Keratinocyte (primary cell): Measurements from ENCODE around the gene OR1N2. TPM values are rescaled to one million over a fixed set of nuclear protein-coding genes. Genes with fewer than 3 reads are reported as not detected.
"Not testable (repeated sequence)": the region's sequence is repeated elsewhere in the genome, so short reads cannot be mapped to it uniquely, and the experiment has no call there.

Experiments
- DNase-seq: peaks from one replicate; pipeline ENCODE4 v3.0.0-alpha.2; 2011; ENCODE audit warnings: low read depth, missing footprints, low spot score
- FAIRE-seq: peaks from 2 replicates; lab custom pipeline; 2011; peaks lifted over from hg19 to GRCh38; lab: Jason Lieb, UNC
- H2AFZ ChIP-seq: 2 replicates; pipeline ENCODE4 v1.6.0; 2012; ENCODE audit warnings: low read length, control low read depth, inconsistent platforms; ENCODE audit not compliant: control insufficient read depth
- H3K27ac ChIP-seq: 2 replicates; pipeline ENCODE4 v1.5.1; 2011; ENCODE audit warnings: low read length; ENCODE audit not compliant: control insufficient read depth, insufficient read depth
- H3K27me3 ChIP-seq: 3 replicates; pipeline ENCODE4 v1.6.0; 2011; ENCODE audit warnings: low read length; ENCODE audit not compliant: control insufficient read depth, insufficient read depth; ENCODE audit errors: extremely low read depth
- H3K36me3 ChIP-seq, 2 experiments: 2 replicates in 1 of 2; 3 replicates in 1 of 2; pipeline ENCODE4 v1.5.1; 2011; ENCODE audit warnings: low read length in 2 of 2, mild to moderate bottlenecking in 1 of 2; ENCODE audit not compliant: control insufficient read depth in 2 of 2, insufficient read depth in 2 of 2; ENCODE audit errors: extremely low read depth in 1 of 2
- H3K4me1 ChIP-seq: 3 replicates; pipeline ENCODE4 v1.5.1; 2011; ENCODE audit warnings: low read length; ENCODE audit not compliant: control insufficient read depth, insufficient read depth; ENCODE audit errors: extremely low read depth
- H3K4me2 ChIP-seq: 3 replicates; pipeline ENCODE4 v1.6.0; 2011; ENCODE audit warnings: low read depth, low read length; ENCODE audit not compliant: control insufficient read depth, insufficient read depth; ENCODE audit errors: extremely low read depth
- H3K4me3 ChIP-seq, 3 experiments: fragments of 200-600 bp in 1 of 3; sonication (generic) in 1 of 3; 2 replicates in 2 of 3; 3 replicates in 1 of 3; pipeline ENCODE4 v1.5.1; 2011 to 2016; ENCODE audit warnings: low read length in 3 of 3, mild to moderate bottlenecking in 3 of 3, control low read depth in 2 of 3, inconsistent platforms in 1 of 3, low read depth in 1 of 3, mixed read lengths in 1 of 3, mixed run types in 1 of 3, moderate library complexity in 1 of 3; ENCODE audit not compliant: control insufficient read depth in 2 of 3, insufficient read depth in 2 of 3; ENCODE audit errors: extremely low read depth in 1 of 3
- H3K79me2 ChIP-seq: 2 replicates; pipeline ENCODE4 v1.6.0; 2012; ENCODE audit warnings: low read length; ENCODE audit not compliant: control insufficient read depth, insufficient read depth
- H3K9ac ChIP-seq: 3 replicates; pipeline ENCODE4 v1.6.0; 2011; ENCODE audit warnings: low read length; ENCODE audit not compliant: control insufficient read depth, insufficient read depth; ENCODE audit errors: extremely low read depth
- H3K9me1 ChIP-seq: 3 replicates; pipeline ENCODE4 v1.6.0; 2011; ENCODE audit warnings: low read length; ENCODE audit not compliant: control insufficient read depth, insufficient read depth; ENCODE audit errors: extremely low read depth
- H3K9me3 ChIP-seq: 2 replicates; pipeline ENCODE4 v1.5.1; 2012; ENCODE audit warnings: low read depth, low read length; ENCODE audit not compliant: control insufficient read depth
- H4K20me1 ChIP-seq: 3 replicates; pipeline ENCODE4 v1.6.0; 2011; ENCODE audit warnings: low read length; ENCODE audit not compliant: control insufficient read depth, insufficient read depth; ENCODE audit errors: extremely low read depth
- EZH2 ChIP-seq: IDR thresholded peaks from one replicate; pipeline ENCODE4 v1.6.1; 2012; ENCODE audit warnings: inconsistent platforms, mild to moderate bottlenecking, low read length, moderate library complexity
- dilution Hi-C: fragments of 300-500 bp; cut with MboI; formaldehyde crosslinking; loops from one replicate; pipeline ENCODE4 v1.7.0; 2020; ENCODE audit warnings: low sequenced_read_pairs; ENCODE audit not compliant: extremely low pct_ligation_motif_present
- polyA plus RNA-seq, 5 experiments: library from polyadenylated mRNA; depleted of rRNA in 3 of 5; stranded (reverse) in 3 of 5; stranded (forward) in 1 of 5; unstranded in 1 of 5; fragments of >200 nt; gene quantifications; 1 replicate in 1 of 5; 2 replicates in 3 of 5; 3 replicates in 1 of 5; pipeline versions ENCODE4 v1.2.1 to v1.2.3, GENCODE V29; 2011 to 2012; ENCODE audit warnings: missing spikeins in 2 of 5, low read depth in 1 of 5, low replicate concordance in 1 of 5
- TF ChIP-seq, protein P1 (sequence below), 3 experiments: IDR thresholded peaks in 1 of 3; conservative IDR thresholded peaks in 1 of 3; optimal IDR thresholded peaks in 1 of 3; 2 replicates in 2 of 3; 3 replicates in 1 of 3; pipeline versions ENCODE3 to v1.5.1; 2011; ENCODE audit warnings: low read length in 3 of 3, mild to moderate bottlenecking in 3 of 3, moderate library complexity in 2 of 3, control low read depth in 1 of 3, inconsistent platforms in 1 of 3; ENCODE audit not compliant: insufficient read depth in 2 of 3; ENCODE audit errors: extremely low read depth in 1 of 3

OR1N2 gene
- polyA plus RNA-seq, 1 donor (not counting 4 experiments of a cell fraction or from before 2014, with no cell fraction given) = not detected

DNA sequence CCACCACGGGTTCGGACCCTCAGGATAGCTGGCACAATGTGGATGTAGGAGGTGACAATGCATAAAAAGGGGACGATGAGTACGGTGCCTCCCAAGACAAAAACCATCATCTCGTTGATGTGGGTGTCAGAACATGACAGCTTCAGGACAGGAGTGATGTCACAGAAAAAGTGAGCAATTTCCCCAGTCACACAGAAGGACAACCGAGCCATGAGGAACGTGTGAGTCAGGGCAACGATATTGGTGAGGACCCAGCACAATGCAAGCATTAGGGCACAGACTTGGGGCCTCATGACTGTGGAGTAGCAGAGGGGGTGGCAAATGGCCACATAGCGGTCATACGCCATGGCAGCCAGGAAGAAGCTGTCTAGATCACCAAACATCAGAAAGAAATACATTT, 26.3 kb upstream of the OR1N2 start:
- H3K9me3 ChIP-seq = no peaks in the 10 kb centered on the region
- H2AFZ ChIP-seq = no peak overlapping the region
- no peak for TF ChIP-seq EZH2
- TF ChIP-seq, protein P1, sequence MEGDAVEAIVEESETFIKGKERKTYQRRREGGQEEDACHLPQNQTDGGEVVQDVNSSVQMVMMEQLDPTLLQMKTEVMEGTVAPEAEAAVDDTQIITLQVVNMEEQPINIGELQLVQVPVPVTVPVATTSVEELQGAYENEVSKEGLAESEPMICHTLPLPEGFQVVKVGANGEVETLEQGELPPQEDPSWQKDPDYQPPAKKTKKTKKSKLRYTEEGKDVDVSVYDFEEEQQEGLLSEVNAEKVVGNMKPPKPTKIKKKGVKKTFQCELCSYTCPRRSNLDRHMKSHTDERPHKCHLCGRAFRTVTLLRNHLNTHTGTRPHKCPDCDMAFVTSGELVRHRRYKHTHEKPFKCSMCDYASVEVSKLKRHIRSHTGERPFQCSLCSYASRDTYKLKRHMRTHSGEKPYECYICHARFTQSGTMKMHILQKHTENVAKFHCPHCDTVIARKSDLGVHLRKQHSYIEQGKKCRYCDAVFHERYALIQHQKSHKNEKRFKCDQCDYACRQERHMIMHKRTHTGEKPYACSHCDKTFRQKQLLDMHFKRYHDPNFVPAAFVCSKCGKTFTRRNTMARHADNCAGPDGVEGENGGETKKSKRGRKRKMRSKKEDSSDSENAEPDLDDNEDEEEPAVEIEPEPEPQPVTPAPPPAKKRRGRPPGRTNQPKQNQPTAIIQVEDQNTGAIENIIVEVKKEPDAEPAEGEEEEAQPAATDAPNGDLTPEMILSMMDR (optimal IDR thresholded peaks at IDR 0.05 in 1 of 3, IDR thresholded peaks at IDR 0.05 in 1 of 3, conservative IDR thresholded peaks at IDR 0.05 in 1 of 3; ENCODE audit: extremely low read depth in 1 of 3, insufficient read depth in 2 of 3, low read length in 3 of 3) = no peak
- DNase-seq (no peak), FAIRE-seq (no peak)
- no peaks in the 10 kb centered on the region for H3K27me3 ChIP-seq
- dilution Hi-C loops = no loop called here
- H3K4me2 ChIP-seq = no peak overlapping the region
- H3K4me1 ChIP-seq = no peaks in the 10 kb centered on the region
- no peak overlapping the region for H3K9ac ChIP-seq
- peaks cover 3% of the 10 kb centered on the region for H4K20me1 ChIP-seq
- no peaks in the 10 kb centered on the region for H3K36me3 ChIP-seq
- no peak overlapping the region for H3K27ac ChIP-seq
- H3K9me1 ChIP-seq = no peaks in the 10 kb centered on the region
- no peak overlapping the region for H3K4me3 ChIP-seq
- H3K79me2 ChIP-seq = no peaks in the 10 kb centered on the region

DNA sequence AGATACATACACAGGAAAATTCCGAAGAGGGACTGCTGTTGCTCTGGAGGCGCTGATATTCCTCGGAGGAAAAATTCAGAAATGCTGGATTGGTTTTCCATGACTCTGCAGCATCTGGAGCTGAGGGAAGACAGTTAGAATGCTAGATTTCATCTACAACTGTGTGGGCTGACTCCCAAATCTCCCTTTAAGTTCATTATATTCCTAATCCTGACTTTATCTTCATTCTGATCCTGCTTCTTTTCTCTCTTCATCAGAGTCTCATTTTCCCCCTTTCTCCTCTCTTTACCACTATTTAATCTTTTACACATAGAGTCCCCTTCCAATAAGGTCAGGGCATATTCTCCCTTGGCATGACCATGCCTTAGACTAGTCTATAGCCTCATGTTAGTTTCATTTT, 25.7 kb upstream of the OR1N2 start, which contains the start of gene OR1N1:
TSS of gene OR1N1 (minus strand) at position 101 of the 400 bp plus-strand sequence. CDS start at position 101, 0 bp downstream.
- FAIRE-seq = no peak
- Histone ChIP-seq H3K9me1 (no peaks in the 10 kb centered on the region), H3K4me1 (no peaks in the 10 kb centered on the region), H3K4me3 (no peak within 1 kb of the TSS), H3K79me2 (no peaks in the 10 kb centered on the region), H2AFZ (no peak within 1 kb of the TSS), H4K20me1 (peaks cover 3% of the 10 kb centered on the region), H3K36me3 (no peaks in the 10 kb centered on the region), H3K4me2 (no peak within 1 kb of the TSS), H3K27ac (no peak within 1 kb of the TSS), H3K27me3 (no peaks in the 10 kb centered on the region), H3K9ac (no peak within 1 kb of the TSS), H3K9me3 (no peaks in the 10 kb centered on the region)
- DNase-seq = no peak
- dilution Hi-C loops = no loop called here
- no peak for TF ChIP-seq EZH2
- TF ChIP-seq, protein P1 (optimal IDR thresholded peaks at IDR 0.05 in 1 of 3, IDR thresholded peaks at IDR 0.05 in 1 of 3, conservative IDR thresholded peaks at IDR 0.05 in 1 of 3; ENCODE audit: extremely low read depth in 1 of 3, insufficient read depth in 2 of 3, low read length in 3 of 3) = no peak

DNA sequence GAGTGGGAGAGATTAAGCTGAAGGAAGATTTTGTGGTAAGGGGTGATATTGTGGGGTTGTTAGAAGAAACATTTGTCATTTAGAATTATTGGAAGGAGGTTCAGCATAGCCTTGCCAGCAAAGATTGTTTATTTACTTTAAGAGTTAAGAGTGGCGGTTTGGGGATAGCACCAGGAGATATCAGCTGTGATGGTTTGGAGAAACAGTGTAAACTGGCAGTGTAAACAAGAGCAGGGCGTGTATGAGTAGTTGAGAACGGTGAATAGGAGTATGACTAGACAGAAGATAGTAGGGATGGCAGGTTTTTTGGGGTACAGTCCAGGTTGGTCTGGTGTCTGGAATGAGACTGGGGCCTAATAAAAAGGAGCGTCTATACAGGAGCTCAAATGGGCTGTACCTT, 21.8 kb upstream of the OR1N2 start:
- H2AFZ ChIP-seq, dilution Hi-C loops, H3K27ac ChIP-seq, H3K4me3 ChIP-seq, H3K9ac ChIP-seq, H4K20me1 ChIP-seq, H3K9me3 ChIP-seq, H3K9me1 ChIP-seq, FAIRE-seq, H3K4me2 ChIP-seq, H3K4me1 ChIP-seq, H3K36me3 ChIP-seq, DNase-seq, H3K79me2 ChIP-seq, H3K27me3 ChIP-seq: not testable (repeated sequence)
